HepG2 (cell line): Measurements from ENCODE around the gene KIRREL3.

Experiments
- TF ChIP-seq, protein P1 (sequence below): sonication (generic); formaldehyde crosslinking; IDR thresholded peaks from 2 replicates; pipeline ENCODE4 v1.4.0; 2020; ENCODE audit warnings: low read depth, missing genetic modification reagents
- TF ChIP-seq, protein P2 (sequence below): sonication (generic); formaldehyde crosslinking; IDR thresholded peaks from 2 replicates; pipeline ENCODE4 v1.5.0; 2020; ENCODE audit warnings: mild to moderate bottlenecking, missing genetic modification reagents, moderate library complexity

DNA sequence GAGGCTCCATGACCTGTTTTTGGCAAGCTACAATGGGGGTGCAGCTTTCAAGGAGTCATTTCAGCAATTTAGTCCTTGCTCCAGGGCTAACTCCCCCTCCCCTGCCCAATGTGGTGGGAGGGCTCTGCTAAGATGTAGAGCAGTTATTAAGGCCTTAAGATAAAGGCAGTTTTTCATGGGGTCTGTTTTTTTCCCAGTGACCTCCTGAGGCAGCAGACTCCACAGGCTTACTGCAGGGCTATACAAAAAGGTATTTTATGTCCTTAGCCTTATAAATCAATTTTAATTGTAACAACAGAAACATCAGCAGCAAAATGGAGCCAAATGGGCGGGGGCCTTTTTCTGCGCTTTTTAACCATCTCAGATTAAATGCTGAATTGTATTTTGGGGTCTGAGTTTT, 192.3 kb downstream of the KIRREL3 start:
- TF ChIP-seq, protein P1, sequence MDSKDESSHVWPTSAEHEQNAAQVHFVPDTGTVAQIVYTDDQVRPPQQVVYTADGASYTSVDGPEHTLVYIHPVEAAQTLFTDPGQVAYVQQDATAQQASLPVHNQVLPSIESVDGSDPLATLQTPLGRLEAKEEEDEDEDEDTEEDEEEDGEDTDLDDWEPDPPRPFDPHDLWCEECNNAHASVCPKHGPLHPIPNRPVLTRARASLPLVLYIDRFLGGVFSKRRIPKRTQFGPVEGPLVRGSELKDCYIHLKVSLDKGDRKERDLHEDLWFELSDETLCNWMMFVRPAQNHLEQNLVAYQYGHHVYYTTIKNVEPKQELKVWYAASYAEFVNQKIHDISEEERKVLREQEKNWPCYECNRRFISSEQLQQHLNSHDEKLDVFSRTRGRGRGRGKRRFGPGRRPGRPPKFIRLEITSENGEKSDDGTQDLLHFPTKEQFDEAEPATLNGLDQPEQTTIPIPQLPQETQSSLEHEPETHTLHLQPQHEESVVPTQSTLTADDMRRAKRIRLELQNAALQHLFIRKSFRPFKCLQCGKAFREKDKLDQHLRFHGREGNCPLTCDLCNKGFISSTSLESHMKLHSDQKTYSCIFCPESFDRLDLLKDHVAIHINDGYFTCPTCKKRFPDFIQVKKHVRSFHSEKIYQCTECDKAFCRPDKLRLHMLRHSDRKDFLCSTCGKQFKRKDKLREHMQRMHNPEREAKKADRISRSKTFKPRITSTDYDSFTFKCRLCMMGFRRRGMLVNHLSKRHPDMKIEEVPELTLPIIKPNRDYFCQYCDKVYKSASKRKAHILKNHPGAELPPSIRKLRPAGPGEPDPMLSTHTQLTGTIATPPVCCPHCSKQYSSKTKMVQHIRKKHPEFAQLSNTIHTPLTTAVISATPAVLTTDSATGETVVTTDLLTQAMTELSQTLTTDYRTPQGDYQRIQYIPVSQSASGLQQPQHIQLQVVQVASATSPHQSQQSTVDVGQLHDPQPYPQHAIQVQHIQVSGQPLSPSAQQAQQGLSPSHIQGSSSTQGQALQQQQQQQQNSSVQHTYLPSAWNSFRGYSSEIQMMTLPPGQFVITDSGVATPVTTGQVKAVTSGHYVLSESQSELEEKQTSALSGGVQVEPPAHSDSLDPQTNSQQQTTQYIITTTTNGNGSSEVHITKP (CRISPR knock-in tag): no peak
- TF ChIP-seq, protein P2, sequence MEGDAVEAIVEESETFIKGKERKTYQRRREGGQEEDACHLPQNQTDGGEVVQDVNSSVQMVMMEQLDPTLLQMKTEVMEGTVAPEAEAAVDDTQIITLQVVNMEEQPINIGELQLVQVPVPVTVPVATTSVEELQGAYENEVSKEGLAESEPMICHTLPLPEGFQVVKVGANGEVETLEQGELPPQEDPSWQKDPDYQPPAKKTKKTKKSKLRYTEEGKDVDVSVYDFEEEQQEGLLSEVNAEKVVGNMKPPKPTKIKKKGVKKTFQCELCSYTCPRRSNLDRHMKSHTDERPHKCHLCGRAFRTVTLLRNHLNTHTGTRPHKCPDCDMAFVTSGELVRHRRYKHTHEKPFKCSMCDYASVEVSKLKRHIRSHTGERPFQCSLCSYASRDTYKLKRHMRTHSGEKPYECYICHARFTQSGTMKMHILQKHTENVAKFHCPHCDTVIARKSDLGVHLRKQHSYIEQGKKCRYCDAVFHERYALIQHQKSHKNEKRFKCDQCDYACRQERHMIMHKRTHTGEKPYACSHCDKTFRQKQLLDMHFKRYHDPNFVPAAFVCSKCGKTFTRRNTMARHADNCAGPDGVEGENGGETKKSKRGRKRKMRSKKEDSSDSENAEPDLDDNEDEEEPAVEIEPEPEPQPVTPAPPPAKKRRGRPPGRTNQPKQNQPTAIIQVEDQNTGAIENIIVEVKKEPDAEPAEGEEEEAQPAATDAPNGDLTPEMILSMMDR (CRISPR knock-in tag): no peak
